ENCODE results near the gene TARS2.

Gene TARS2

GRCh38 chr1:150486966-150487762, at the start of gene TARS2:
Gene TARS2 (plus strand): TSS chr1:150487419. CDS start chr1:150487451, 32 bp downstream.
- DNase-seq (ENCODE audit: low read depth in 2 of 2), result peak; percentile 90 to 95

- DNase-seq (ENCODE audit: low read depth in 2 of 2), result no peak
Observed at GRCh38 chr1:150441121-150441520, 46.1 kb upstream of the TARS2 start.

DNA sequence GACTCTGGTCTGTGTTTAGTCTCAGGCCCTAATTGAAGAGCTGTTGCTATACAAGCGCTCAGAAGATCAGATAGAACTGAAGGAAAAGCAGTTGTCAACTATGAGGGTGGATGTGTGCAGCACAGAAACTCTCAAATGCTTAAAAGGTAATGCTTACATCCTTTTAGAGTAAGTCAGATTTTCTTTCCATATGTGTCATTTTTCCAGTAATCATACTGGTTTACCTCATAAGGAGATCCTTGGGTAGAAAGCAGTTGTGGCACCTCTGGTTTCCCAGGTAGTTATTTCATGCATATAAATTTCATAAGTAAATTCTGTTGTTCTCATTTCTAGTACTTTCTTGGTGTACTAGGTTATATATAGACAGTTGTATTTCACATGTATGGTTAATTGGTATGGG, 43.0 kb upstream of the TARS2 start:
- DNase-seq (ENCODE audit: low read depth in 2 of 2), result no peak

GRCh38 chr1:150456146-150456647, 31.0 kb upstream of the TARS2 start:
- no peak for DNase-seq (ENCODE audit: low read depth in 2 of 2)

GRCh38 chr1:150464422-150464826, 22.8 kb upstream of the TARS2 start:
- peak; percentile 60 to 66 for DNase-seq (ENCODE audit: low read depth in 2 of 2)

DNA sequence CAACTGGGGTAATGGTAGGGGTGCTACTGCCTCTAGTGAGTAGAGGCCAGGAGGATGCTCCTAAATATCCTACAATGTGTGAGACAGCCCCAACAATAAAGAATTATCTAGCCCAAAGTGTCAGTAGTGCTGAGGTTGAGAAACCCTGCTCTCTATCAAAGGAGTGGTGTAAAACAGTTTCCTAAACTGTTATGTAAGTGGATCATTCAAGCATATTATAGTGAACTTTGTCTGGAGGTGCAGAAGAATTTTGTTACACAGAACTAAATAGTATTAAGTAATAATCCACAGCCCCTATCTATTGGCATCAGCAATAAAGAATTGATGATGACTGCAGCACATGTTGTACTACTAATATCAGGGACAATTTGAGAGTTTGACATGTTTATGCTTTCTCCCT, 20.3 kb upstream of the TARS2 start:
- DNase-seq (ENCODE audit: low read depth in 2 of 2), result no peak

DNA sequence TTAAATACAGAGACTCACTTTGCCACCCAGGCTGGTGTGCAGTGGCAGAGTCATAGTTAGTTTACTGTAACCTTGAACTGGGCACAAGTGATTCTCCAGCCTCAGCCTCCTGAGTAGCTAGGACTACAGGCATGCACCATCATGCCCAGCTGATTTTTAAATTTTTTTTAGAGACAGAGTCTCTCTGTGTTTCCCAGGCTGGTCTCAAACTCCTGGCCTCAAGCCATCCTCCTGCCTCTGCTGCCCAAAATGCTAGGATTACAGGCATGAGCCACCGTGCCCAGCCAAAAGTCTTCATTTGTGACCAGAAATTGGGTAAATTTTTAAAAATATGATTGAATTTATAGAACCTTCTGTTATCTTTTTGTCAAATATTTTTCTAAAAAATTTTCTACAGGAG, 17.9 kb upstream of the TARS2 start:
- DNase-seq (ENCODE audit: low read depth in 2 of 2), result no peak

DNA sequence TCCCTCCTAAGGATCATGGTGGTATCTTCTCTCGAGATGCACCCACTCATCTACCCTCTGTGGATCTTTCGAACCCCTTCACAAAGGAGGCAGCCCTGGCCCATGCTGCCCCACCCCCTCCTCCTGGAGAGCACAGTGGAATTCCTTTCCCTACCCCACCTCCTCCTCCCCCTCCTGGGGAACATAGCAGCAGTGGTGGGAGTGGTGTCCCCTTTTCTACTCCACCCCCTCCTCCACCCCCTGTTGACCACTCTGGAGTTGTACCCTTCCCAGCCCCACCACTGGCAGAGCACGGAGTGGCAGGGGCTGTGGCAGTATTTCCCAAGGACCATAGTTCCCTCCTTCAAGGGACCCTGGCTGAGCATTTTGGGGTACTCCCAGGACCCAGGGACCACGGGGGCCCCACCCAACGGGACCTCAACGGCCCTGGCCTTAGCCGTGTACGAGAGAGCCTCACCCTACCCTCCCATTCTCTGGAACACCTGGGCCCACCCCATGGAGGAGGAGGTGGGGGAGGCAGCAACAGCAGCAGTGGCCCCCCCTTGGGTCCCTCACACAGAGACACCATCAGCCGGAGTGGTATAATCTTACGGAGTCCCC, 14.5 kb upstream of the TARS2 start:
- DNase-seq (ENCODE audit: low read depth in 2 of 2), result no peak

GRCh38 chr1:150473659-150474058, 13.6 kb upstream of the TARS2 start:
- no peak for DNase-seq (ENCODE audit: low read depth in 2 of 2)

- DNase-seq (ENCODE audit: low read depth in 2 of 2), result no peak
Observed at GRCh38 chr1:150474869-150475268, 12.3 kb upstream of the TARS2 start.

GRCh38 chr1:150476754-150477153, 10.5 kb upstream of the TARS2 start:
- no peak for DNase-seq (ENCODE audit: low read depth in 2 of 2)

DNA sequence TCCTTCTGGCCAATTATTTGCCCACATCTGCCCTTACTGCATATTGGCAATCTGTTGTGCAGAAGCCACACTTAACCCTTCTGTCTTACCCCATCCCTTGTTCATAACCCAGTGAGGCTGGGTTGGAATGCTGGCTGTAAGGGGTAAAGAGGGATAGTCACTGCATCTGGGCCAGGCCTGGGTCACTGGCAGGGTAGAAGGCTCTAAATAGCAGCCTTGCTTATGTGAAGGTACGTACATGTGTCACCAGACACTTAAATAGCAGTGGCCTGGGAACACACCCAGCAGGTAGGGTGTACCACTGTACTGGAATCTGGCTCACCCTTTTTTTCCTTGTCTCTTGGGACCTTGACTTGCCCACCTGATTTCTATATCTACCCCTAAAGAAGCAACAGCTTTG, 9.9 kb upstream of the TARS2 start:
- DNase-seq (ENCODE audit: low read depth in 2 of 2), result no peak

GRCh38 chr1:150477733-150478132, 9.5 kb upstream of the TARS2 start:
- no peak for DNase-seq (ENCODE audit: low read depth in 2 of 2)

DNA sequence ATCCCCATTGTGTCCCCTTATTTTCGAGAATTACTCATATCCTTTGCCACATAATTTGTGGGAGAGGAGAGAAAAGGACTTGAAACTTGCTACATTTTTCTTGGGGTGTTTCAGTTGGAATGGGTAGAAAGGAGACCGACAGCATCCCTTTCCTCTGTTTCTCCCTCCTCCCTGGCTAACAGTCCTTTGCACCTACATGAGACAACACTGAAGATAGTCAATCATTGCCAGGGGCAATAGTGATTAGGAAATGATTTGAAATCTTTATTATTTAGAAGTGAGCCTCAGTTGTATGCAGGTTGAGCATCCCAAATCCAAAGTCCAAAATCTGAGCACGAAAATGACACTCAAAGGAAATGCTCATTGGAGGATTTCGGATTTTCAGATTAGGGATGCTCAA, 7.8 kb upstream of the TARS2 start:
- no peak for DNase-seq (ENCODE audit: low read depth in 2 of 2)

DNA sequence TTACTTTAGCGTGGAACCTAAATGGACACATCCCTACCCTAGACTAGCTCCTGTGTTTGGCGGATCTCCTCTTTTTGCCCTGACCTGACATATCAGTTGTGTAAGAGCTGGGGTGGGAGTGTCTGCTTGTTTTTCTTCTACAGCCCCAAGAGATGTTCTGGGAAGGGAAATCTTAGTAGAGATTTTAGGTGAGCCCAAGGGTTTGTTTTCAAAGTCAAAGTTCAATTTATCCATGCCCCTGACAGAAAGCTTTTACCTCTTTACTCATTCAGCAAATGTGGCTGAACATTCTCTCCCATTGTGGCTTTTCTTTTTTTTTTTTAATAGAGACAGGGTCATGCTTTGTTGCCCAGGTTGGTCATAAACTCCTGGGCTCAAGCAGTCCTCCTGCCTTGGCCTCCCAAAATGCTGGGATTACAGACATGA, 7.3 kb upstream of the TARS2 start:
- no peak for DNase-seq (ENCODE audit: low read depth in 2 of 2)

GRCh38 chr1:150484431-150484830, 2.8 kb upstream of the TARS2 start:
- DNase-seq (ENCODE audit: low read depth in 2 of 2), result no peak

- DNase-seq (ENCODE audit: low read depth in 2 of 2), result no peak
Observed at GRCh38 chr1:150484861-150485260, 2.4 kb upstream of the TARS2 start.

GRCh38 chr1:150487763-150488115, 520 bp downstream of the TARS2 start:
- no peak for DNase-seq (ENCODE audit: low read depth in 2 of 2)

DNA sequence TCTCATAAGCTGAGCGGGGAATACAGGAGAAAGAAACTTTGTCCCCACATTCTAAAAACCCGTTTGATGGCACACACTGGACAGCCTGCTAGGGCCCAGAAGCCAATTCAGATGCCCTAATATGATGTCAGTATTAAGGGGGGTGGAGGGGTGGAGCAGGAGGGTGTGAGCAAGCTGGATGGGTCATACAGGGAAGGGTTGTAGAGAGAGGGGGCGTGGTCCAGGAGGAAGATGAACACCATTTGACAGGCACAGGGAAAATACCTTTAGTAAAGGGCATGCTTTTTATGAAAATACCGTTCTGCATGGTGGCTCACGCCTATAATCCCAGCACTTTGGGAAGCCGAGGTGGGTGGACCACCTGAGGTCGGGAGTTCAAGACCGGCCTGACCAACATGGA, 6.0 kb downstream of the TARS2 start:
- DNase-seq (ENCODE audit: low read depth in 2 of 2), result no peak

- no peak for DNase-seq (ENCODE audit: low read depth in 2 of 2)
Observed at GRCh38 chr1:150498342-150498741, 11.1 kb downstream of the TARS2 start.

DNA sequence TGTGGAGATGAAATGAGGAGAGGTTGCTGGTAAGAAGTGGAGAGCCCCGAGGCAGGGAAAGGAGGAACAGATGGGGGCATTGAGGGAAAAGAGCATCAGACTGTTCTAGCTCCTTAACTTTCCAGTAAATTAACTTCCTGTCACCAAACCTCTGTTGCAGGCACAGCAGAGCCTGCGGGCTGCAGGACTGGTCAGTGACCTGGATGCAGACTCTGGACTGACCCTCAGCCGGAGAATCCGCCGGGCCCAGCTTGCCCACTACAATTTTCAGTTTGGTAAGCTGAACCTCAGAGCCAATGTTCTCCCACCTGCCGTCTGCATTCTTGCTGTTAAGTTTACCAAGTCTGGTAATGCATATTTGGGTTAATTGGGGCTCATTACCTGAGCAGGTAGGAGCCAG, 18.2 kb downstream of the TARS2 start:
- DNase-seq (ENCODE audit: low read depth in 2 of 2), result no peak

- no peak for DNase-seq (ENCODE audit: low read depth in 2 of 2)
Observed at GRCh38 chr1:150507912-150508864, 21.0 kb downstream of the TARS2 start, which contains the start of gene ECM1. Gene ECM1 (plus strand): TSS chr1:150508109. CDS start chr1:150508210, 101 bp downstream.
